AML-193 (cell line): ENCODE measurements around the gene OR56A3.
"Not testable (repeated sequence)": the region's sequence is repeated elsewhere in the genome, so short reads cannot be mapped to it uniquely, and the experiment has no call there.

Experiments
- DNase-seq, 2 experiments: peaks; one replicate each; lab custom pipeline; 2025; lab: John Stamatoyannopoulos, UW

Gene OR56A3, protein sequence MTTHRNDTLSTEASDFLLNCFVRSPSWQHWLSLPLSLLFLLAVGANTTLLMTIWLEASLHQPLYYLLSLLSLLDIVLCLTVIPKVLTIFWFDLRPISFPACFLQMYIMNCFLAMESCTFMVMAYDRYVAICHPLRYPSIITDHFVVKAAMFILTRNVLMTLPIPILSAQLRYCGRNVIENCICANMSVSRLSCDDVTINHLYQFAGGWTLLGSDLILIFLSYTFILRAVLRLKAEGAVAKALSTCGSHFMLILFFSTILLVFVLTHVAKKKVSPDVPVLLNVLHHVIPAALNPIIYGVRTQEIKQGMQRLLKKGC

DNA sequence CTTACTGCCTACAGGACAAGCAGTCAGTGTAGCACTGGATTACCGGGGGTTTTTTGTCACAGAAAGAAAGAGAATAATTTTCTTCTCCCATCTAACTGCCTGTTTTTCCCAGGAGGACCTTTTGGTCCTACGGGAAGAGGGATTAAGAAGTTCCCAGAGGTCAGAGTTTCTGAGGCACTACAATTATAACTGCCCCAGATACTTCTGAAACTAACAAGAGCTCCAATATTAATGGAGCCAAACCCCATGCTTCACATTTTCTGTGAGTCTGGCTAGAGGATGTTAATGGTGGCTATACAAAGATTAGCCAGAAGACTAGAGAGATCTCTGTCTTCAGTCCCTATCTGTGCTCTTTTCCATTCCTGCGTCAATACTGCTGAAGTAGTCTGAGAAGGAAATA, at the start of gene OR56A3:
Gene OR56A3, plus strand, starts transcription at position 301 of the 400 bp plus-strand sequence. CDS start 5,096 bp downstream, outside the sequence.
- no peak for DNase-seq

DNA sequence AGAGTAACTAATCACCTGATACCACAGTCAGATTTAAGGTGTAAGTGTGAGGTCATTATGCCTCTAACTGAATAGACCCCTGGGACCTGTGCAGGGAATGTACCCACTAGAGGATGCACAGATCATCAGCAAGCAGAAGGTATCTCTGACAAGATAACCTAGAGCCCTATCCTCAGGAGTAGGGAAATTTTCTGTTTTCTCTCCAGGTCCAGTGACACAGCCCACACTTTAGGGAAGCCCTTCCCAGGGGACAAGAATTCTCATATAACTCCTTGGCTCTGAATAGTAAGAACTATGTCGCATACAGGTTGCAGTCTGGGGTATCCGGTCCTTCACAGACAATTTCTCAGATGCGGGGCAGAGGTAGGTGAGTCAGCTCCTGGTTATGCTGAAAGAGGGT, 49.1 kb upstream of the OR56A3 start, which contains the start of gene OR52E5:
Gene OR52E5, plus strand, starts transcription at position 301 of the 400 bp plus-strand sequence. CDS start 7,569 bp downstream, outside the sequence.
- no peak for DNase-seq

DNA sequence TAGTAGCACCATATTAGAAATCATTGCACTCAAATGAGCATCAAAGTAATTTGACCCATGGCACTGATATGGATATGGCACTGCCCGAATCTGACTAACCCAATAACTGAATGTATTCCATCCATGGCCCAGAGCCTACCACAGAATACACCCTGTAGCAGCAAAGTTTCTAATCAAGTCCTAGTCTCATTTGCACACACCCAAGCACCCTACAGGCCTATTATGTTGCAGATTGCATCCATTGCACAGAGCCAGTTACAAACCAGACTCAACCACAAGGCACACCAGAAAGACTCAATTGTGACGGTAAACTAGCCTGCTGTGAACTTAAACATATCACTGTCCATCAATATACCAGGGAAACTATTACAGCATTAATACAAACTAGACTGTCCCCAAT, 42.5 kb upstream of the OR56A3 start:
- no peak for DNase-seq

DNA sequence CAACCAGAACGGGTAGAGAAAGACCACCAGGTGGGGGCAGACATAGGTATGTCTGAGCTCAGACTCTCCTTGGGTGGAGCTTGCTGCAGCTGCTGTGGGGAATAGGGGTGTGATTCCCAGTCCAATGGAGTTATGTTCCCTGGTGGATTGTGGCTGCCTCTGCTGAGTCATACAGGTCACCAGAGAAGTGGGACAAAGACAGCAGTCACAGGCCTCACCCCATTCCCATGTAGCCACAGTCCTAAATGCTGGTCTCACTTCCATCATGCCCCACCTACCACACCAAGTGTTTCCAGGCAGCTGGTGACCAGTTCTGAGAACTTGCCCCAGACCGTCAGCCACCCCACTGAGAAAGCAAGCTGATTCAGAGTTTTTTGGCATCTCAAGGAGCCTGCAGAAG, 31.5 kb upstream of the OR56A3 start:
- DNase-seq, result no peak

DNA sequence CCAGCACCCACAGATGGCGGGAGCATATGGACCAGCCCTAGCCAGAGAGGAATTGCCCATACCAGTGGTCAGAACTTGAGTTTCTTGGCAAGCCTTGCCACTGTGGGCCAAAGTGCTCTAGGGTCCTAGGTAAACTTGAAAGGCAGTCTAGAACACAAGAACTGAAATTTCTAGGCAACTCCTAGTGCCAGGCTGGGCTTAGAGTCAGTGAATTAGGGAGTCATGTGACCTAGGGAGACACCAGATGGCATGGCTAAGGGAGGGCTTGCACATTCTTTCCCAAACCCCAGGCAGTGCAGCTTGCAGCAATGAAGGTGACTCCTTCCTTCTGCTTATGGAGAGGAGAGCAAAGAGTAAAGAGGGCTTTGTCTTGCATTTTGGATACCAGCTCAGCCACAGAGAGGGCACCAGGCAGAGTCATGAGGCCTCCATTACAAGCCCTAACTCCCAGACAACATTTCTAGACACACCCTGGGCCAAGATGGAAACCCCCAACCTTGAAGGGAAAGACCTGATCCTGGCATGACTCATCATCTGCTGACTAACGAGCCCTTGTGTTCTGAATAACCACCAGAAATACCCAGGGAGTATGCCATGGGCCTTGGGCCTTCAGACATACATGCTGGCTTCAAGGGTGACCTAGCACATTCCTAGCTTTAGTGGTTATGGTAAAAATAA, 19.2 kb upstream of the OR56A3 start:
- no peak for DNase-seq

DNA sequence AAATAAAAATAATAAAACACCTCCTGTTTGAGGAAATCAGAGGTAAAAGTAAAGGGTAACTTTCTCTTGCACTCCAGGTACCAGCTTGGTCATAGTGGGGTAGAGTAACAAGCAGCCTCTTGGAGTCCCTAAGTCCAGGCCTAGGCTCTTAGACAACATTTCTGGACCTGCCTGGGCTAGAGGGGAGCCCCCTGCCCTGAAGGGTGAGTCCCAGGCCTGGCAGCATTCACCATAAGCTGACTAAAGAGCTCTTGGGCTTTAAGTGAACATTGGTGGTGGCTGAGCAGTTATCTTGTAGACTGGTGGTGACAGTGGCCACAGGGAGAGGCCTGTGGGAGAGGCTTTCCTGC, 18.6 kb upstream of the OR56A3 start:
- no peak for DNase-seq

DNA sequence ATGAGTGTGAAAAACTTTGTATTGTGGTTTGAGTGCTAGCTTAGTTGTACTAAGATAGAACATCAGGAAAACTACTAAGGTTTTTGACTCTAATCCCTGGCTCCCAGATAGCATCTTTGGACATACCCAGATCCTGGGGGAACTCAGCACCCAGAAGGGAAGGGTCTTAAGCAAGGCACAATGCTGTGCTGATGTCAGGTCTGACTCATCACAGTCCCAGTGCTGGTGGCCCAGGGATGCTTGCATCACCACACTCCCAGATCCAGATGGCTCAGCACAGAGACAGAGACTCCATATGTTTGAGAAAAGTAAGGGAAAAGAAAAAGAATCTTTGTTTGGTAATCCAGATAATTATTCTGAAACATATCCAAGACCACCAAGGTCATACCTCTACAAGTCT, 18.3 kb upstream of the OR56A3 start:
- DNase-seq, result no peak

DNA sequence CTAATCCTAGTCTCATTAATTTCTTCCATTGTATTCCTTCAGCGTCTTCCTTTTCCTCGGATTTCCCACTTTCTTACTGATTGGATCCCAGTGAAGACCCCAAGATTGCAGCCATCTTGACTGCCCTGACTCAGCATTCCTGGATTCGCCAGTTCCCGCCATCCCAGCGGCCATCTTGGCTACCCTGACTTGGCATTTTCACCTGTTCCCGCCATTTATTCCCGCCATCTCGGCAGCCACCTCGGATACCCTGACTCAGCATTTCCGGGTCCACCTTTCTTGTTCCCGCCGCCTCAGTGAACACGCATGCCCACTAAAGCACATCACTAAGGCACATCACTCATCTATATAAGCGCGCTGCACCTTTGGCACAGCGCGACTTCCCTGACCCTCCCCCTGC, 13.8 kb upstream of the OR56A3 start:
- no peak for DNase-seq

DNA sequence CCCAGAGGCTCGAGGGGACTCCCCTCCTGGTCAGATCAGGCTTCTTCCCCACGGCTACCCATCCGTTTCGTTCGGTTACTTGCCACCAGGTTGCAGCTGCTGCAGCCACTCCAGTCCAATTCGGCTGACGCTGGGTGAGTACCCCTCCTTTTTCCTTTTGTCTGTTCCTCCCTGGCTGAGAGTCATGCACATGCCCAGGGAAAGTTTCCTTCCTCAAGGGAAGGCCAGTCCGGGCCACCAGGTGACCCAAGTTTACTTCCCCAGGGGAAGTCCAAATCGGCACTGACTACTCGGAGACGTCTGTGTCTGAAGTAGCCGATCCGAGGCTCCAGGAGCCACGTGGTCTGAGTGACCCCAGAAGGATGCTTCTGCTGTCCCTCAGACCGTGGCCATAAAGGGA, 13.2 kb upstream of the OR56A3 start:
- no peak for DNase-seq

DNA sequence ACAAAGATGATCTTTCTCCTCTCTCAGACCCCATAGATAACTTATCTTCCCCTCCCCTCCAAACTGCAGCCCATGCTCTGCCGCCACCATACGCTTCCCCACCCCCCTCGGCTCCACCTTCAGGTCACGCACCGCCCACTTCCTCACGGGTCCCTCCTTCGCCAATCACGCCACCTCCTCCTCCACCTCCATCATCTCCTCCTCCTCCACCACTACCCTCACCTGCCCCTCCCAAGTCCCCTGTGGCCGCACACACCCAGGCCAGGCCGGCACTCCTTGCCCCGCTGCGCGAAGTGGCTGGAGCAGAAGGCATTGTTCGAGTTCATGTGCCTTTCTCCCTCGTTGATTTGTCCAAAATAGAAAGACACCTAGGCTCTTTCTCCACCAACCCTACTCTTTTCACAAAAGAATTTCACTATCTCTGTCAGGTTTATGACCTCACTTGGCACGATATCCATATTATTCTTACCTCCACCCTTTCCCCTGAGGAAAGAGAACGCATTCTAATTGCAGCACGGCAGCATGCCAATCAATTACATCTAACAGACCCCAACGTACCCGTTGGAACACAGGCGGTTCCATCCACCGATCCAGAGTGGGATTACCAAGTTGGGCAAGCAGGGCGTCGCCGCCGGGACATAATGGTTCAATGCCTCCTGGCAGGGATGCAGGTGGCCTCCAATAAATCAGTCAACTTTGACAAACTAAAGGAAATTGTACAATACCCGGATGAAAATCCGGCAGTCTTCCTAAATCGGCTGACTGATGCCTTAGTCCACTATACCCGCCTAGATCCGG, 12.3 kb upstream of the OR56A3 start:
- DNase-seq, result no peak

DNA sequence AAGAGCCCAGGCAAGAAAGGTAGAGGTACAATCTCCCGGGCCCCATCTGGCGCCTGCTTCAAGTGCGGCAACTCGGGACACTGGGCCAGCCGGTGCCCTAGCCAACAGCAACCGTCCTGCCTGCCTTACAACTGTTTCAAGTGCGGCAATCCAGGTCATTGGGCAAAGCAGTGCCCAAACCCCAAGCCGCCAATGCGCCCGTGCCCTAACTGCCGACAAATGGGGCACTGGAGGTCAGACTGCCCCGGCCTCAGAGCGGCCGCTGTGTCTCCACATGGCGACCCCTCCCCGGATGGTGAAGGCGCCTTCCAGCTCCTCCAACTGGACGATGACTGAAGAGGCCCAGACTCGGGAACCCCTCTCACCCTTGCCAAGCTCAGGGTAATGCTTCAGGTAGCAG, 11.4 kb upstream of the OR56A3 start:
- DNase-seq, result no peak

DNA sequence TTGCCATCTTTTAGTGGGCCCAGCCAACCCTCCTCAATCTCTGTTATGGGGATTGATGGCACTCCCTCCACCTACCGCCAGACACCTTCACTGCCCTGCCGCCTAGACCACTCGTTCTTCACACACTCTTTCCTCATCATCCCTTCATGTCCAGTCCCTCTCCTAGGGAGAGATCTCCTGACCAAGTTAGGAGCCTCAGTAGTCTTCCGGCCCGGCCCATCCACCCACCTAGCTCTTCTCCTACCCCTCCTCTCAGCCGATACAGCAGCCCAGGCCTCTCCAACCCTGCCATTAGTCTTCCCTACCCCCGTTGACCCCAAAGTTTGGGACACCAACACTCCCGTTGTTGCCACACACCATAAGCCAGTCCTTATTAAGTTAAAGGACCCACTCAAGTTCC, 11.0 kb upstream of the OR56A3 start:
- DNase-seq, result no peak

DNA sequence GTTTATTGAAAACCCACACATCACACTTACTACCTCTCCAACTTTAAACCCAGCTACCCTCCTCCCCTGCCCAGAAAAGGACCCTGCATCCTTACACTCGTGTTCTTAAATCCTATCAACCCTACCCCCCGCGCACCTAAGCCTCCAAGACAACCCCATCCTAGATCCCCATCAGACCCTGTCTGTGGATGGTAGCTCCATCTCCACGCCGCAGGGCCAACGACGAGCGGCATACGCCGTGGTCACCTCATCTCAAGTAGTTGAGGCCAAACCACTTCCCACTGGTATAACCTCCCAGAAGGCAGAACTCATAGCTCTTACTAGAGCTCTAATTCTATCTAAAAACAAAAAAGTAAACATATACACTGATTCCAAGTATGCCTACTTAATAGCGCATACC, 9.4 kb upstream of the OR56A3 start:
- no peak for DNase-seq

DNA sequence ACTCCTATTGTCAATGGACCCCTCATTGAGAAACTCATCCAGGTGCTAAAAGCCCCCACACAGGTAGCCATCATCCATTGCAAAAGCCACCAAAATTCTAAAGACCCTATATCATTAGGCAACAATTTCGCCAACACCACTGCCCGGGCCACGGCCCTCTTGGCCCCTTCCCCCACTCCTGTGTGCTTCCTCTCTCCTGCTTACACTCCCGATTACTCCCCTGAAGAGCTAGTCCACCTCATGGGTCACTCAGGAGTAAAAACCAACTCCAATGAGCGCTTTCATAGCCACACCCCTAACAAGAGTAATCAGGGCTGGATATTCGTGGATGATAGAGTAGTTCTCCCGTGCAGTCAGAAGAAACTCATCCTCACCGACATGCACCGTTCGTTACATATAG, 8.9 kb upstream of the OR56A3 start:
- DNase-seq, result no peak

DNA sequence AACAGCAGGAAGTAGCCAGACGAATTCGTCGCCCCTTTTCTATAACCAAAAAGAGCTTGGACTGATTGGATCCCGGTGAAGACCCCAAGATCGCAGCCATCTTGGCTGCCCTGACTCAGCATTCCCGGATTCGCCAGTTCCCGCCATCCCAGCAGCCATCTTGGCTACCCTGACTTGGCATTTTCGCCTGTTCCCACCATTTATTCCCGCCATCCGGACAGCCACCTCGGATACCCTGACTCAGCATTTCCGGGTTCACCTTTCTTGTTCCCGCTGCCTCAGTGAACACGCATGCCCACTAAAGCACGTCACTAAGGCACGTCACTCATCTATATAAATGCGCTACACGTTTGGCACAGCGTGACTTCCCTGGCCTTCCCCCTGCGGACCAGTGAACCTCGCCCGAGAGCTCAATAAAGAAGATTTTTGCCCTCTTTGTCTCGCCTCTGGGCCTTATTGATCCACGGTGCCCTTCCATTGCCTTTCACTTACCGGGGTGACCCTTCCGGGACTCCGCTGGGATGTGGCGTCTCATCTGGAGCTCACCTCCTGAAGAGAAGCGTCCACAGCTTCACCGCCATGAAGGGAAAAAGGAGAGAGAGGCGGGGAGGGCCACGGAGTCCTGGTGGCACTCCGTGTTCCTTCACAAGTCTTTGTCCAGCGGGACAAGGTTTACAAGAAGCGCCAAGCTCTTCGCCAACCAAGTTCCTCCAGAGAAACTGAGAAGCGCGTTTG, 4.0 kb upstream of the OR56A3 start:
- DNase-seq, result no peak

DNA sequence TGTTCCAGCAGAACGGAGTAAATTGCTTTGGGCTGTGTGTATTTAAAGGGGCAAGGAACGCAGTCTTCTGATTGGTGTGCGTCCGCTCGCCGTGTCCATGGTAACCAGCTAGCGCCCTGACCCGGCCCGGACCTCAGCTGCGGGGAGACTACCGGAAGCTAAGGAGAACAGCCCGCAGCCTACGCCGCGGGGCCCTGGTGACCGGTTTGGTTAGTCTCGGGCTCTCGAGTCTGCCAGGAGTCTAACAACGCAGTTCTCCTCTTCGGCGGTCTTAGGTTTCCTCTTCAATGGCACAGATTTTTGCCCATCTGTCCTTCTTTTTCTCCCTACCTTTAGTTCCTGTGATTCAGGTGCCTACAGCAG, 3.5 kb upstream of the OR56A3 start:
- DNase-seq, result no peak

DNA sequence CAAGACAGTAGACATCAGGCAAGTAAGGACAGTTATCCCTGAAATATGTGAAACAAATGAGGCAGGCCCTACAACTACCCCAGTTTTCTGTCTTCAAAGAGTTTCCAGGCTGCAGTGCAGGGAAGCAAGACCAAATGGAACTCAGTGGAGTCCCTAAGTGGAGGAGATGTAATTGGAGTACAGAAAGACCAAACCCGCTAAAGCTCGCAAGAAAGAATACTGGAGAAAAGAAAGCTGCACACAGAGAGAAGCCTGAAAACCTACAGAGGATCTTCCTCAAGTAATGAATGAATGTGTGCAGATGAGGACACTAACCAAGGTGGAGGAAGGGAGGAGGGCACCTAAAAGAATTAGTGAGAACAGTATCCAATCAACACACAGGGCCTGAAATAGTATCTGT, 1.3 kb upstream of the OR56A3 start:
- DNase-seq, result no peak

DNA sequence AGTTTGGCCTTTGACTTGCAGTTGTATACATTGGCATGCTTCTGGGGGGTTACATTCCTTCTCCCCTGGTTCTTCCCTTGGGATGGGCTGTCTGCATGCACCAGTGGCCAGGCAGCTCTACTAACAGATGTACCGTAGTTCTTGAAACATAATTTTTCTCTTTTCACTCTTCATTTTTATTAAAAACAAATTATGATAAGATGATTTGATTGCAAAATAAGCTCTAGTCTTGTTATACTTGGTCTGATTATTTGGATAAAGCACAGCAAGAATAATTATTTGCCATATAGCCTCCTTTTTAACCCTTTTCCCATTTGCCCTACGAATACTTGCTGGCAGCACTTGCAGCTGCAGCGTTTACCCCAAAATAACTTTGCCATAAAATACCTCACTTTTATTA, 13.5 kb downstream of the OR56A3 start:
- DNase-seq, result no peak

DNA sequence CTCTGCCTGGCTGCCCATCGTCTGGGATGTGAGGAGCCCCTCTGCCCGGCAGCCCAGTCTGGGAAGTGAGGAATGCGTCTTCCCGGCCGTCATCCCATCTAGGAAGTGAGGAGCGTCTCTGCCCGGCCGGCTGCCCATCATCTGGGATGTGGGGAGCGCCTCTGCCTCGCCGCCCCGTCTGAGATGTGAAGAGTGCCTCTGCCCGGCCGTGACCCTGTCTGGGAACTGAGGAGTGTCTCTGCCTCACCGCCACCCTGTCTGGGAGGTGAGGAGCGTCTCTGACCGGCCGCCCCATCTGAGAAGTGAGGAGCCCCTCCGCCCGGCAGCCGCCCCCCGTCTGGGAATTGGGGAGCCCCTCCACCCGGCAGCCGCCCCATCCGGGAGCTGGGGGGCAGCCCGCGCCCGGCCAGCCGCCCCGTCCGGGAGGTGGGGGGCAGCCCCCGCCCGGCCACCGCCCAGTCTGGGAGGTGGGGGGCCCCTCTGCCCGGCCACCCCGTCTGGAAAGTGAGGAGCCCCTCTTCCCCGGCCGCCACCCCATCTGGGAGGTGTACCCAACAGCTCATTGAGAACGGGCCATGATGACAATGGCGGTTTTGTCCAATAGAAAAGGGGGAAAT, 18.8 kb downstream of the OR56A3 start:
- not testable (repeated sequence) for DNase-seq

DNA sequence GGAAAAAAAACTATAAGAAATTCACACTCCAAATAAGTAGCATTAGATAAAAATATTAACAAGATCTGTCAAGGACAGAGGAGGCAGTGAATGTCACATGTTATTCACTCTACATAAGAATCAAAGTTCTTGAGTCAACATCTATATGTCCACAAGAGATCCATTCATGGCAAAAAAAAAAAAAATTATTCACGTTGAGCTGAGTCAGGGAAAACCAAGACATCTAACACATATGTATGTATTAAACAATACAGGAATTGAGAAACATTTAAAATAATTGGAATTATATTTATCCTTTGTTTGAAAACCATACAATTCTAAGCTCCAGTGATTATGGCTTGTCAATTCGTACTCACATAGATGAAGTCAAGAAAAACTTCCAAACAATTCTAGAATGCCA, 24.9 kb downstream of the OR56A3 start:
- DNase-seq, result no peak

DNA sequence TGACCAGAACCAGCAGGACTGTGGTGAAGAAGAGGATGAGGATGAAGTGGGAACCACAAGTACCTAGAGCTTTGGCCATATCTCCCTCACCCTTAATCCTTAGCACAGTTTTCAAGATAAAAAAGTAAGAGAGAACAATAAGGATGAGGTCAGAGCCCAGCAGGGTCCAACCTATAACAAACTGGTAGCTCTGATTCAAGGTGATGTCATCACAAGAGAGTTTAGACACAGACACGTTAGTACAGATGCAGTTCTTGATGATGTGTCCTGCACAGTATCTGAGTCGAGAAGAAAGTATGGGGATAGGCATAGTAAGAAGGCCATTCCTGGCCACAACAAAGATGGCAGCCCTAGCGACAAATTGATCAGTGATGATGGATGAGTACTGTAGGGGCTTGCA, 25.7 kb downstream of the OR56A3 start:
- DNase-seq, result no peak

DNA sequence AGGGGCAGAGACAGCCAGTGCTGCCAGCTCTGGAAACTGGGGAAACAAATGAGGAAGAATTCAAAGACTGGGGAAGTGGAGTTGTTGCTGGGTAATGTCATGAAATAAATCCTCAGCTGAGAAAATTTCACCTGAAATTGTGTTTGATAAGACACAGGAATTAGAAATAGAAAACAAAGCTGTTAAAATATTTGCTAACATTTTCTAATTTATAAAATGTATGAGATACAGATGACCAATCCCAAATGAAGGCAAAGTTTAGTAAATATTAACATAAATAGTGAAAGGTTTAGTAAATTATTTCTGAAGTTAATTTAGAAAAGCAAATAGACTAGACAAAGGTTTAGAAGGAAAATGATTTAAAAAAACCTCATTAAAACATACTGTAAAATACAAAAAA, 26.3 kb downstream of the OR56A3 start, which contains the start of gene OR56A5:
Gene OR56A5, minus strand, starts transcription at position 101 of the 400 bp plus-strand sequence. Its CDS starts 0 bp downstream, at position 101.
- no peak for DNase-seq
